Activated T-helper 1 cell treated with Interleukin-2 at 50 U/mL for 16 hours (primary cell): ENCODE results near the gene LIMA1.
"Not testable (repeated sequence)": the region's sequence is repeated elsewhere in the genome, so short reads cannot be mapped to it uniquely, and the experiment has no call there.

ENCODE experiments used
- DNase-seq: peaks from one replicate; pipeline ENCODE4 v3.0.0-alpha.2; 2020; ENCODE audit warnings: low read depth

Gene LIMA1

DNA sequence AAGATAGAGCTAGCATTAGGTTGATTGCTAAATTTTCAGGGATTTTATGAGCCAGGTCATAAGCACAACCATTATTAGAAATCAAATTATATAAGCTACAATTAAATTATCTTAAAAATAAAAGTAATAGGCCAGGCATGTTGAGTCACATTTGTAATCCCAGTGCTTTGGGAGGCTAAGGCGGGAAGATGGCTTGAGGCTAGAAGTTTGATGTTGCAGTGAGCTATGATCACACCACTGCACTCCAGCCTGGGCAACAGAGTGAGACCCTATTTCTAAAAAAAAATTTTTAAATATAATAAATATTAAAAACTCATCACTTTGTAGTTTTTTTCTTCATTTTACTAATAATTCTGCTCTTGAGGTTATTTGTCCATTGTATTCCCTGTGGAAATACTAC, 1.9 kb upstream of the LIMA1 start:
- no peak for DNase-seq

DNA sequence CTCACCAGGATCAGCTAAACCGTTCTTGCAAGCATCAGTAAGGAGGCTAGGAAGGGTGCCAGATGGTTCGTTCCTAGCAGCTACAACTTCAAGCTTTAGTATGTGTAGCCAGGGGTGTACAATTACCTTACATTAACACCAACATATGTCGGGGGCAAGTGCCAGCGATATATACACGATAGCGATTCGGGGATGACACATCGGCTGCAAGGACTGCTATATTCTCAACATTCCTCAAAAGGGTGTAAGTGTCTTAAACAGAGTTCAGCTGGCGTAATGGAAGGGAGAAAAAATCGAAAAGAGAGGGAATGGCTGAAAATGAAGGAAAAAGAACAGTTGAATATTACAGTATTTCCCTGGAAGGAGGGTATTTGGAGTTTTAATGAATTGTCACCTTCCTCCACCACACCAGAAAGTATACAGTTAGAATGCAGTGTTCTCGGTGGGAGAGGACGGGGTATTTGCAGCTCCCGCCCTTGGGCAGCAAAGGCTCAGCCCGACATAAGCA, 545 bp downstream of the LIMA1 start:
- no peak for DNase-seq

DNA sequence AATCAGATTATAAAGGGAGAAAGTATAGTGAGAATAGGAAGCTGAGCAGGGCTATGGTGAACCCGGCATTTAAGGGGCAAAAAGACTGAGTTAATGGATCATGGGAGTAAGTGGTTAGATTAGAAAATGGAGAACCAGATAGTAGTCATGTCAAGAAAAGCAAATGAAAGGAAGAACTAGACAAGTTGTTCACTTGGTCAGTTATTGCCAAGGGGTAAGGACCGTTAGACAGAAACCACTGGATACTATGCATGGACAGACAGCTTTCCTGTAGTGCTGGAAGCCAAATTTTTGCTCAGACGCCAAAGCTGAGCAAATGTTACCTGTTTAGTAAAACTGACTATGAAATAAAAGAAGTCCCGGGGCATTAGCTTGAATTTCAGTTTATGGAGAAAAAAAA, 3.8 kb downstream of the LIMA1 start:
- DNase-seq, result no peak

DNA sequence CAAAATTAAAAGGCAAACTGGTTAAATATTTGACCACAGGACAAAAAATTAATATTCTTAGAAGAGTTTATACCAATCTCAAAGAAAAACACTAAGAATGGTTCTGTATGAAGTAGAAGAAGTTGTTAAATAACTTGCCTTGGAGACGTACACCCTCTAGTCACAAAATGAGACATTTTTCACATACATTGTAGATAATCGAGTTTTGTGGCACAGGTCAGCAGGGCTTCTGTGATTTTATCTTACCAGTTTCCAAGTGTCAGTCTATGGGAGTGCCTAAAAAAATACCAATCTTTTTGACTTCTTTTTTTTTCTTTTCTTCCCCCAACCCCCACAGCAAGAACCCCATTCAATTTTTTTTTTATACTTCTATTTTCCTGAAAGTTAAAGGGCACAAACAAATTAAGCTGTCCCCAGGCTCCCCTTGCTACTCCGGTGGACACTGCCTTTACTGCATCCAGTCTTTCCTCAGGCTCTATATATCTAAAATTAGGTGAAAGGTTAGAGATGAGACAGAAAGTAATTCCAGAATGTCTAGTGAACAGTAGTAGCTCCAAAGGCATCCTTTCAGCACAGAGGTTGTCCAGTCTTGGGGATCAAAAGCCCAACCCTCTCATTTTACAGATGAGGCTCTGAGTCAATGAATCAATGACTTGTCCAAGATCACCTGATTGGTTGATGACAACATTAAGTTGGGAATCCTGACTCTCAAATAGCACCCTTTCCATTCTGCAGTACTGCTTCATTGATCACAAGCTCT, 6.2 kb downstream of the LIMA1 start:
- no peak for DNase-seq

DNA sequence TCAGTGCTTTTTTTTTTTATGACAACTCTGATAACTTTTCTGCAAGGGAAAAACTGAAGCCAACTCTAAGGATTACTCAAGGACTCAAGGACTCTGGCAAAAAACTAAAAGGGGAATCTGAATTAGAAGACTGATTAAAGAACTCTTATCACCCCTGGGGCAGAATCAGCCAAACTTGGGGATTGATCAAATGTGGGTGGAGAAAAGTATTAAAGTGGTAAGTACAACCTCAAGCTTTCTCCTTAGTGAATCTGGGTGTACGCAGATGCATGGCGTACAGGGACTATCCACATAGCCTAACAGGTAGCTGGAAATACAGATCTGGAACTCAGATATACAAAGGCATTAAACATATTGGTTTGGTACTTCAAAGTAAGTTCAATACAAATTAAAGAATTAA, 7.3 kb downstream of the LIMA1 start:
- no peak for DNase-seq

DNA sequence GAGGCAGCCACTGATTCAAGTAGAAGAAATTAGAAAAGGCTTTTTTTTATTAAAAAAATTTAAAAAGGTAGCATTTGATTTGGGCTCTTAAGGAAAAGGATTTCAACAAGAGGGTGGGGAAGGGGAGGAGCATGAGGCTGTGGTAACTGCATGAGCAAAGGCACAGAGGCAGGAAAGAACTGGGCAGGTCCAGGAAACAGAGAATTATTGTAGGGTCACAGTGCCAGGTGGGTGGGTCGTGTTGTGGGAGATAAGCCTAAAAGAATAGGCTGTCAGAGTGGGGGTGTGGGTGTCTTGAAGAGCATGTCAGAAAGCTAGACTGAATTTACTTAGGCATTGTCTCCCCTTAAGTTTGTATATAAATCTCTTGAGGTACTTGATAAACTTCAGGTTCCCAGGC, 7.8 kb downstream of the LIMA1 start:
- DNase-seq, result no peak

DNA sequence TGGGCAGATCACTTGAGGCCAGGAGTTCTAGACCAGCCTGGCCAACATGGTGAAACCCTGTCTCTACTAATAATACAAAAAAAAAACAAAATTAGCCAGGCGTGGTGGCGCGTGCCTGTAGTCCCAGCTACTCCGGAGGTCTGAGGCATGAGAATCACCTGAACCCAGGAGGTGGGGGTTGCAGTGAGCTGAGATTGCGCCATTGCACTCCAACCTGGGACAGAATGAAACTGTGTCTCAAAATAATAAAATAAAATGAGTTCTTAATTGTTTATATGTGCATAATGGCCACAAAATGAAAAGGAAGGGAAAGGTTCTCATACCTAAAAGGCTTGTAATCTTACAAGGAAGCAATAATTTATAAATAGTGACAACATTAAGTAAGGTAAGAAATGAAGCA, 8.2 kb downstream of the LIMA1 start:
- not testable (repeated sequence) for DNase-seq

DNA sequence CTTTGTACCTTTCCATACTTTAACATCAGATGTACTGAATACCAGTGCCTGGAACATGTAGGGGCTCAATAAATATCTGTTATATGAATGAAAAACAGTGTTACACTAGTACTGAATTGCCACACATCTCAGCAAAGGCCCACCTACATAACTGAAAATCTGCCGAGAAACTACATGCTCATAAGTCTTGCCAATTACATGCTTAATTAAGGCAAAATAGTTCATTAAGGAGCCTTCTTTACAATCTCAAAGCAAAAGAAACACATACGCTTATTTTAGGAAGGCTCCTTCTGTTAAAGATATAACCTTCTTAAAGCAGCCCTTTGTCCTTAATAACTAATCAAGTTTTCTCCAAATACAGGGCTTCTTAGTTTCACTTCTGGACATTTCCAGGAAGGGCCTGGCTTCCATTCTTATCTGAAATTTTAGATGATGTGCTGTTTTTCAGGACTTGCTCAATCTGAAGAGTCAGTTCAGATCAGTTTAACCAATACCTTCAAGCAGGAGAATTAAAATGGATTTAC, 11.5 kb downstream of the LIMA1 start:
- no peak for DNase-seq

DNA sequence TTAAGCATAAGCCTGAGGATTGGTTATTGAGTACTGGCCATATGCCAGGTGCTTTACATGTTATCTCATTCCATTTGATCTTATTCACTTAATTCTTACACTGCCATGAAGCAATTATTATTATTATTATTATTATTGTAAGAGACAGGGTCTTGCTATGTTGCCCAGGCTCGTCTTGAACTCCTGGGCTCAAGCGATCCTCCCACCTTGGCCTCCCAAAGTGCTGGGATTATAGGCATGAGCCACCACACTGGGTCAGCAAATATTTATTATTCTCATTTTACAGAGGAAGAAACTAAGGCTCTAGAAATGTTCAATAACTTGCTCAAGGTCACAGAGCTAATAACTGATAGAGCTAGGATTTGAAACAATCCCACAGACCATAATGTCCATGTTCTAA, 14.8 kb downstream of the LIMA1 start:
- no peak for DNase-seq

DNA sequence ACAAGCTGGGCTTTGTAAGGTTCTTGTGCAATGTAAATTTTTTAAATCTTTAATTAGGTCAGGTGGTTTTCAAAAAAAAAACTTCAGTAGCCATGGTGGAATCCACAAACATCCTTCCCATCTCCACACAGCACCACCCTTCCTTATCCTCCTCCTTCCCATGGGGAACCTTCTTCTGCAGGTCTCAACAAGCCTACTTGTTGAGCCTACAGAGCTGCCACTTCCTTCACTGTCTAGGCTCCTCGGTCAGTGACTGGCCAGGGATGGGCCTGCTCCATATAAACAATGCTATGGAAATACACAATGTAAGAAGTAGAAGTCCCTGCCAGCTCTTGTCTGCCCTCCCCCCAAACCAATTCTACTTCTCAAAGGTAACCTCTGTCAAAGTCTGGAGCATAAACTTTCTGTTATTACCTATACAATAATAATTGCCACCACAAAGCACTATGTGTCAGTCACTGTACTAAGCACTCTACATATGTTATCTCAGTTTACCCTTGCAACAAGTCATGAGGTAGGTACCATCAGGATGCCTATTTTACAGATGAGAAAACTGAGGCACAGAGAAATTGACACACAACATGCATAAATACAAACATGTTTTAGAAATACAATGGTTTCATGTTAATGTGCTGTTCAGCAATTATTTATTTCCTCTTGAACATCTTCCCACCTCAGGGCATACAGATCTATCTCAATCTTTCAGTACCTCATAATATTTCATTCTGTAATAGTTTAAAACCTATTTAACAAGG, 17.4 kb downstream of the LIMA1 start:
- DNase-seq, result no peak

DNA sequence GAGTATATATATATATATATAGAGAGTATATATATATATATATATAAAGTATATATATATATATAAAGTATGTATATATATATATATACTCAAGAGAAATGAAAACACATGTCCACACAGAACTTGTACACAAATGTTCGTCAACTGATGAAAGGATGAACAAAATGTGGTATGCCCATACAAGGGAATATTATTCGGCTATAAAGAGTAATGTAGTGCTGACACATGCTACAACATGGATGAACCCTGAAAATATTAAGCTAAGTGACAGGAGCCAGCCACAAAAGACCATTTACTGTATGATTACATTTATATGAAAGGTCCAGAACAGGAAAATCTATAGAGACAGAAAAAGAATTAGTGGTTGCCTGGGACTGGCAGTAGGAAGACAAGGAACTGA, 19.5 kb downstream of the LIMA1 start:
- DNase-seq, result no peak

DNA sequence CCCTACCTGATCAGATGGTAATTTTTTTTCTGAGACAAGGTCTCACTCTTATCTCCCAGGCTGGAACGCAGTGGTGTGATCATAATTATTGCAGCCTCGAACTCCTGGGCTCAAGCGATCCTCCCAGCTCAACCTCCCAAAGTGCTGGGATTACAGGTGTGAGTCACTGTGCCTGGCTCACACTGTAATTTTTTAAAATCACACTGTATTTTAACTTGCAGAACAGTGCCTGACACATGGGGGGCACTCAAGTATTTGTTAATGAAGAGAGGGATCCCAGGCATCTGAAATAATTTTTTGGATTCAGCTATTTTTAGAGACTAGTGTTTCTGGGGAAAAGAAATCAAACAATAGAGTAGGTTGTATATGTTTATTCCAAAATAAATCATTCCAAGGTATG, 21.7 kb downstream of the LIMA1 start:
- DNase-seq, result no peak

DNA sequence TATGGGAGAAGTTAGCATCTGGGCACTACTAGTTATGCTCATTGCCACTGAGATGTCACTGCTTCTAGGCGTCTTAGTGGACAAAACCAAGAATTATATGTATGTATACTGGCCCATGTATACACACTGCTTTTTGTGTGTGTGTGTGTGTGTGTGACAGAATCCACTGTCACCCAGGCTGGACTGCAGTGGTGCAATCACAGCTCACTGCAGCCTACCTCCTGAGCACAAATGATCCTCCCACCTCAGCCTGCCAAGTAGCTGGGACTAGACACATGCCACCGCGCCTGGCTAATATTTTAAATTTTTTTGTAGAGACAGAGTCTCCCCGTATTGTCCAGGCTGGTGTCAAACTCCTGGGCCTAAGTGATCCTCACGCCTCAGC, 25.2 kb downstream of the LIMA1 start:
- no peak for DNase-seq

DNA sequence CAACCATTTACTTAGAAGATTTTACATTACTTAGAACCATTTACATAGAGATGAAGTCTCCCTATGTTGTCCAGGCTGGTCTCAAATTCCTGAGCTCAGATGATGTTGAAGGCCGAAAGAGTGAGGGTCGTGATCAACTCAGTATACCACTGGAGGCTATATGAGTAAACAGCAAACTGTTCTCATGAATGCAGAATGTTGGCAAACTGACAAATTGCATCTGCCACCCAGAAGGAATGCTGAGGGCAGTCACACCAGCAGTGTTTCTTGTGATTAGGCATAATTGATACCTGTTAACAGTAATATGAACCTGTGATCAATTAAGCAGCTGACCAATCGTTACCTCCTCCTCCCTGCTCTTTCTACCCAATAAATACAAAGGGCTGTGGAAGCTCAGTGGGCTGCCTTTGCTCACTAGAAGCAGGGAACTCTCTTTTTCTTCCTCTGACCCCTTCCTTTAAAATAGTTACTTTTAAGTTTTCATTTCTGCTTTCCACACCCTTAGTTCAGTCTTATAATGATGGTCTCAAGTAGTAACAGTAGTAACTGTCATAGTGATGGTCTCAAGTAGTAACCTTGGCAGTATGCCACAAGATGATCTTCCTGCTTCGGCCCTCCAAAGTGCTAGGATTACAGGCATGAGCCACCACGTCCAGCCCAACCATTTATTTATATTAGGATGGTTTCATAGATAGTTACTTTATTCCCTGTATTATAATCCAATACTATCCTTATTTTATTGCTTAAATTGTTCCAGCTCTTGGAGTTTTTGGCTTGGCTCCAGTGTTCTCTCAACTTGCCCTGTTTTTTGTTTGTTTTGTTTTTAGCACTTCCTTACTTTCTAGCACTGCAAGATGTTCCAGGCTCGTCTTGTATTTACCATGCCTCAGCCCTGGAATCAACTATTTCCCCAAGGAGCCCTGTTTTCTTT, 25.8 kb downstream of the LIMA1 start:
- DNase-seq, result no peak

DNA sequence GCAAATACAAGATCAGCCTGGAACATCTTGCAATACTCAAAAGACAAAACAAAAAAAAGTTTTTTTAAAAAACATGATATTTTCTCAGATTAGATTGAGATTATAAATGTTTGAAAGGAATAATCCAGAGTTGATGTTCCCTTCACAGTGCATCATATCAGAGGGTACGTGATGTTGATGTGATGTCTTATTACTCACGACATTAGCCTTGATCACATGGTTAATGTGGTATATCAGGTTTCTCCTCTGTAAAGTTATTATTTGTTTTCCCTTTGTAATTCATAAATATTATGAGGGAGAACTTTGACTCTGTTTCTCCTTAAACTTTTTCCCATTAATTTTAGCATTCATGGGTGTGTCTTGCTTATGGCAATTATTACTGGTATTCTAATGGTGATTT, 26.6 kb downstream of the LIMA1 start:
- no peak for DNase-seq

DNA sequence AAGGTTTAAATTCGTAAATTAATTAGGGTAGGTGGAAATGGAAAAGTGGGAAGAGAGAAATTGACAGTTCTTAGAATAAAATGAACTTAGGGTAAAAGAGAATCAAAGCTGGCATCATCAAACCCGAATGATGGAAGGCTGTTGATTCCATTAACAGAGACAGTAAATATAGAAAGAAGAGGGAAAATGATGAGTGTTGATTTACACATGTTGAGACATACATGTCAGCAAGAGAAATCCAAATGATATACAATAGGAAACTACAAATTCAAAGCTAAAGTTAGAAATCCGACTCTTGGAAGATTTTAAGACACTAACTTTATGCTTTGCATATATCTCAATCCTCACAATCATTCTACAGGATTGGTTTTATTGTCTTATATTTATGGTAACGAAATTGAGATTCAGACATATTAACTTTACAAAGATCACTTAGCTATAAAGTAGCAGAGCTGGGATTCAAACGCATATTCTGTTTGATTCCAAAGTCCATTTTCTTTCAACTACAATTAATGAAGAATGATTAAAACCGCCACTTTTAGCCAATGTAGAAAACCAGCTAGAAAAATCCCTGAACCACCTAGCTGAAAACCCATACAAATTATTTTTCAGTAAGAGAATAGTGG, 30.2 kb downstream of the LIMA1 start:
- no peak for DNase-seq

DNA sequence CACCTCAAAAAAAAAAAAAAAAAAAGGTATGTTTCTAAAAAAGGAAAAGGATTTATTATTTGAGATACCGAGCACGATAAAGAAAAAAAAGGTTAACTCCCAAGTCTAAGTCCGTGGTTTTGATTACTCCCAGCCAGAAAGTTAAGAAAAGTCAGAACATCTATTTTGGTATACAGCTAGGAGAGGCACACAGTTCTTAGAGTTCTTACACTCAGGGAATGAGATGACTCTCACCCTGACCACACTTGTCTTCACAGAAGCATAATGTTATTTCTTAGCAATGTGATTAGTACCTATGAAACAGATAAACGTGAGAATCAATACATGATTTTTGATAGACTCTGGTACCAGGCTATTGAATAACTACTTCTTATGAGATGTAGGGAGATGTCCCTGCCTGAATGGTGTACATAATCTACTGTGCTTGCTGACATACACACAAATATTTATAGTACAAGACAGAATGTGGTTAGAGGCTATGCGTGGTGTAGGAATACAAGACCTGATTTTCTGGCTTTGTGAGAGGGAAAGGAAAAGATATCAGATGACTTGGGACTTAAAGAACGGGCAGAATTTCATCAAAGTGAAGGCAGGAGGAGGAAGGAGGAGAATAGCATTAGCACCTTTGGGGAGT, 31.6 kb downstream of the LIMA1 start:
- DNase-seq, result no peak

DNA sequence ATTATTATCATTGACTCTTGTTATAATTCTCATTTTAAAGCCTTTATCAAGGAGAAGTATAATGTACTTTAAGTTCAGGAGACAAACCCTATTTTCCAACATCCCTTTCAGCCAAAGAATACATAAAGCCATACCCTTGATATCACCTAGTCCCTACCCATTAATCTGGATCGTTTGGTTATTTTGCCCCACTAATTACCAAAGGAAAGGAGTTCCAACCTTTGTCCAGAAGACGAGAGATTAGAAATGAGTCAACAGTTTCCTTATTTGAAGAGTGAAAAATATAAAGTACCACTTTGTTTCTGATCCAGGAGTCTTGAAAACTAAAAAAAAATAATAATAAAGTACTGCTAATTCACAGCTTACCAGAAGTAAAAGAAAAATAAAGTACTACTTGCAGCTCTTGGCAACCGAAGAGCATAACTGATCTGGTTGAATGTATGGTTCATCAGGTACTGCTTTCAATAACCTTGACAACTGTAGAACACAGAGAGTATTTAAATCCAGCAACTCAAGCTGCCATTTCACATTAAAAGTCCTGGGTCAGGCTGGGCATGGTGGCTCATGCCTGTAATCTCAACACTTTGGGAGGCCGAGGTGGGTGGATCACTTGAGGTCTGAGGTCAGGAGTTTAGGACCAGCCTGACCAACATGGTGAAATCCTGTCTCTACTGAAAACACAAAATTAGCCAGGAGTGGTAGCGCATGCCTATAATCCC, 33.7 kb downstream of the LIMA1 start:
- DNase-seq, result no peak

DNA sequence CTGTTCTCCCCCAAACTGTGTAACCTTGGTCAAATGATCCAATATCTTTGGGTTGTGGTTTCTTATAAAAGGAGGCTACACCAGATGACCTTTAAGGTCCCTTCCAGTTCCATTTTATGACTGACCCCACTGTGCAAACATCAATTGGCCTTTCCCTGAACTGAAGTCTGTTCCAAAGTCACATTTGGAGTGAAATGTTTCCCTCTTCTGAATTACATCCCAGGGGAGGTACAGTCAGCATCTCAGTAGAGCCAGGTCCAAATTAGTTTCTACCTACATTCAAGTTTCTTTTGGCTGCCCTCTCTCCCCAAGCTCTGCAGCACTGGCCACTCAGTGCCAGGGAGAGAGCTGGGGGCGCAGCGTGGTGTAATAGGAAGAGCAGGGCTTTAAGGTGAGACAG, 34.4 kb downstream of the LIMA1 start:
- DNase-seq, result no peak

DNA sequence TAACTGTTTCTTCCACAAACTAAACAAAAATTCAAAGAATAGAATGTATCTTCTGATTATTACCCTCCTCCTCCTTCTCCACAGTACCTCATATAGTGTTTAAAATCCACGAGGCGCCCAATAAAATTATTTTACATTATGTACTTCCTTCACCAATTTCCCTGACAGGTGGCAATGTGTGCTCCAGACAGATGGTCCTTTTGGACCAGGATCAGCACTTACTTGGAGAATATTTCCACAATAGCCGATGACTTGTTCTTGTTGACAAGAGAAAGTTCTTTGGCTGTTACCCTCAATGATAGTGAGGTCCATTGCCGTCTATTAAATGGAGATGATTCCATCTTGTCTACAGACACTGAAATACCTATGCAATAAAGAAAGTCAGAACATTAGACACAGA, 34.9 kb downstream of the LIMA1 start:
- no peak for DNase-seq

DNA sequence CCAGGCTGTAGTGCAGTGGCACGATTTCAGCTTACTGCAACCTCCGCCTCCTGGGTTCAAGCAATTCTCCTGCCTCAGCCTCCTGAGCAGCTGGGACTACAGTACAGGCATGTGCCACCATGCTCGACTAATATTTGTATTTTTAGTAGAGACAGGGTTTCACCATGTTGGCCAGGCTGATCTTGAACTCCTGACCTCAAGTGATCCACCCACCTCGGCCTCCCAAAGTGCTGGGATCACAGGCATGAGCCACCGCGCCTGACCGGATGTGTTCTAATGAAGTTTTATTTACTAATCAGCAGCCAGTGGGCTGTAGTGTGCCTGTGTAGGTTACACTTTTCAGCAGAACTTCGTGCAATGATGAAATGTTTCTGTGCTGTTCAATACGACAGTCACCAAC, 35.7 kb downstream of the LIMA1 start:
- not testable (repeated sequence) for DNase-seq
